GM23248 (cell line): Measurements from ENCODE around the gene SGCE. TPM values are rescaled to one million over a fixed set of nuclear protein-coding genes. Genes with fewer than 3 reads are reported as not detected.

Experiments
- DNase-seq: peaks from one replicate; pipeline ENCODE4 v3.0.0-alpha.2; 2015
- H2AFZ ChIP-seq: fragments of 200-600 bp; sonication (generic); 2 replicates; pipeline ENCODE4 v1.6.1; 2016; ENCODE audit warnings: antibody characterized with exemption
- H3F3A ChIP-seq: fragments of 200-600 bp; sonication (generic); 2 replicates; pipeline ENCODE4 v1.6.1; 2016; ENCODE audit warnings: mild to moderate bottlenecking, antibody characterized with exemption, mixed run types; ENCODE audit not compliant: insufficient read depth
- H3K27ac ChIP-seq: fragments of 200-600 bp; sonication (generic); 2 replicates; pipeline ENCODE4 v1.5.1; 2016; ENCODE audit warnings: mild to moderate bottlenecking
- H3K27me3 ChIP-seq: fragments of 200-600 bp; sonication (generic); replicated peaks from 2 replicates; pipeline ENCODE4 v1.6.1; 2016; ENCODE audit warnings: mild to moderate bottlenecking; ENCODE audit not compliant: insufficient read depth
- H3K36me3 ChIP-seq: fragments of 200-600 bp; sonication (generic); 2 replicates; pipeline ENCODE4 v1.6.1; 2016; ENCODE audit warnings: low read depth, mild to moderate bottlenecking
- H3K4me1 ChIP-seq: fragments of 200-600 bp; sonication (generic); 2 replicates; pipeline ENCODE4 v1.6.1; 2016; ENCODE audit warnings: mild to moderate bottlenecking; ENCODE audit not compliant: insufficient read depth
- H3K4me2 ChIP-seq: fragments of 200-600 bp; sonication (generic); one replicate; pipeline ENCODE4 v1.6.1; 2016; ENCODE audit warnings: mild to moderate bottlenecking; ENCODE audit not compliant: unreplicated experiment
- H3K4me3 ChIP-seq: fragments of 200-600 bp; sonication (generic); 2 replicates; pipeline ENCODE4 v1.5.1; 2016; ENCODE audit warnings: mild to moderate bottlenecking
- H3K79me2 ChIP-seq: fragments of 200-600 bp; sonication (generic); 2 replicates; pipeline ENCODE4 v1.6.1; 2016; ENCODE audit warnings: mild to moderate bottlenecking; ENCODE audit not compliant: insufficient read depth
- H3K9ac ChIP-seq: fragments of 200-600 bp; sonication (generic); 2 replicates; pipeline ENCODE4 v1.6.1; 2016; ENCODE audit warnings: mild to moderate bottlenecking
- H3K9me2 ChIP-seq: fragments of 200-600 bp; sonication (generic); 2 replicates; pipeline ENCODE4 v1.6.1; 2016; ENCODE audit warnings: mixed run types, mild to moderate bottlenecking, moderate library complexity; ENCODE audit not compliant: insufficient read depth
- H3K9me3 ChIP-seq: fragments of 200-600 bp; sonication (generic); one replicate; pipeline ENCODE4 v1.6.1; 2017; ENCODE audit warnings: low read depth
- H4K20me1 ChIP-seq: fragments of 200-600 bp; sonication (generic); 2 replicates; pipeline ENCODE4 v1.6.0; 2016; ENCODE audit not compliant: insufficient read depth
- EZH2 ChIP-seq: fragments of 200-600 bp; sonication (generic); IDR thresholded peaks from 2 replicates; pipeline ENCODE4 v1.6.1; 2018; ENCODE audit warnings: antibody characterized with exemption, mild to moderate bottlenecking; ENCODE audit not compliant: insufficient read depth, poor library complexity, severe bottlenecking
- EZH2phosphoT487 ChIP-seq: fragments of 200-600 bp; sonication (generic); IDR thresholded peaks from 2 replicates; pipeline ENCODE4 v1.6.1; 2018; ENCODE audit warnings: antibody characterized with exemption, moderate library complexity, mild to moderate bottlenecking, low read depth; ENCODE audit not compliant: insufficient read depth
- WGBS, 2 experiments: methylation state at CpG; one replicate each; pipeline ENCODE4 v1.1.6; 2015 to 2017; ENCODE audit warnings: low lambda C conversion rate in 2 of 2, low coverage in 1 of 2; ENCODE audit errors: missing lambda C conversion rate in 2 of 2; 5-methylcytosine and 5-hydroxymethylcytosine counted together
- in situ Hi-C: fragments of 300-500 bp; cut with MboI; formaldehyde crosslinking; loops from 2 replicates; pipeline ENCODE4 v1.15.0; 2020
- polyA plus RNA-seq: library from polyadenylated mRNA; unstranded; fragments of >200 nt; fragmentation: Nextera tagmentation; extraction: Ambion mirVana; gene quantifications from 2 replicates; pipeline ENCODE4 v1.2.1, GENCODE V29; 2016
- total RNA-seq: library from RNA; depleted of rRNA; stranded (reverse); fragments of >200 nt; shearing (Covaris generic); gene quantifications from 2 replicates; pipeline ENCODE4 v1.2.3, GENCODE V29; 2014

SGCE gene
- total and polyA plus RNA-seq, 2 experiments from 2014 or later = 71.4 to 120 TPM

GRCh38 chr7:94590526-94591162 lies 65.3 kb downstream of the SGCE start:
- Histone ChIP-seq H3K79me2 (no peaks in the 10 kb centered on the region), H2AFZ (no peak overlapping the region), H3K27me3 (no peaks in the 10 kb centered on the region), H3K4me3 (no peak overlapping the region), H3K9me3 (no peaks in the 10 kb centered on the region), H3K4me1 (no peaks in the 10 kb centered on the region), H3K9ac (no peak overlapping the region), H3K36me3 (no peaks in the 10 kb centered on the region), H3K27ac (no peak overlapping the region), H3F3A (no peaks in the 10 kb centered on the region), H3K4me2 (no peak overlapping the region), H4K20me1 (no peaks in the 10 kb centered on the region), H3K9me2 (no peaks in the 10 kb centered on the region; the same call in 1 of the 2 replicates)
- no peak for TF ChIP-seq EZH2
- TF ChIP-seq EZH2phosphoT487 = no peak
- no peak for DNase-seq
- 89 to 96% methylated on average over 4 of the region's 4 CpGs for WGBS, 2 experiments
- in situ Hi-C loops = no loop called here

DNA sequence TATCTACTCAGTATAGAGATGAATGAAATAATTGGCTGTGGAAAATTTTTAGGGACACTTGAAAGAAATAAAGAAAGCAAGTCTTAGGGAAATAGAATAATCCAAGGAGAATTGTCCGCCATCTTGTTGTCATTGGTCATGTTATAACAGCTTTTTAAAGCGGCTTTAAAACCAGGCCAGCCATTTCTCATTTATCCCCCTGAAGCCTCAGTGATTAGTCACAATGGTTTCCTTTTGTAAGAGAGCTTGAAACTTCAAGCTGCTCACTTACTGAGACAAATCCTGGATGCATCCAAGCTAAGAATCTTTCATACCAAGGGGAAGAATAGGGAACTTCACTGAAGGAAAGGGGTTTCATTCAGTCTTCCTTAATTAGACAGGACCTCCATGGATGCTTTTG lies 67.9 kb downstream of the SGCE start:
- Histone ChIP-seq H3K27me3 (no peaks in the 10 kb centered on the region), H3K9ac (no peak overlapping the region), H3F3A (no peaks in the 10 kb centered on the region), H4K20me1 (no peaks in the 10 kb centered on the region), H2AFZ (no peak overlapping the region), H3K79me2 (no peaks in the 10 kb centered on the region), H3K9me2 (no peaks in the 10 kb centered on the region; the same call in 1 of the 2 replicates), H3K9me3 (no peaks in the 10 kb centered on the region), H3K4me1 (no peaks in the 10 kb centered on the region), H3K27ac (no peak overlapping the region), H3K4me3 (no peak overlapping the region), H3K4me2 (no peak overlapping the region), H3K36me3 (no peaks in the 10 kb centered on the region)
- TF ChIP-seq EZH2 (no peak), EZH2phosphoT487 (no peak)
- in situ Hi-C loops = no loop called here
- no peak for DNase-seq
- WGBS, 2 experiments = 96 to 97% methylated on average over 2 of the region's 2 CpGs

DNA sequence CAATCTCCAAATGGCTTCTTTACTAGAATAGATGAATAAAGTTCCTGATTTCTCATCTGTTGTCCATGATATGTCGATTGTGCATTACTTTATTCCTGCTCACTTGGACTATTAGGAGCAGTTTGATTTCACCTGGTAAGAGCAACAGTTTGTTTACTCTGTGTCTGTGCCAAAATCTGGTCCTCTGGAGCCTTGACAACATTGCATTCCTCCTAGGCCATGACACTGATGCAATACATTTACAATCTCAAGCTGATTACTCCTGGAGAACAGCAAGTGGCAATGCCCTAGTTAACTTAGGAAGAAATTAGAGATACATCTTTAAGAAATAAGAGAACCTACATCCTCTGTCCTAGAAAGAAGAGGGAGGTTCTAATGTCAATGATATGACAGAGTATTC lies 71.8 kb downstream of the SGCE start:
- Histone ChIP-seq H3K27me3 (no peaks in the 10 kb centered on the region), H3K4me3 (no peak overlapping the region), H3K79me2 (no peaks in the 10 kb centered on the region), H3K4me1 (peaks cover 10% of the 10 kb centered on the region), H3F3A (peaks cover 7% of the 10 kb centered on the region; the same call in 1 of the 2 replicates), H3K9ac (no peak overlapping the region), H3K27ac (no peak overlapping the region), H2AFZ (no peak overlapping the region), H4K20me1 (no peaks in the 10 kb centered on the region), H3K36me3 (no peaks in the 10 kb centered on the region), H3K4me2 (no peak overlapping the region), H3K9me2 (peaks cover 3% of the 10 kb centered on the region; the same call in 1 of the 2 replicates), H3K9me3 (no peaks in the 10 kb centered on the region)
- TF ChIP-seq EZH2 (no peak), EZH2phosphoT487 (no peak)
- peak; percentile 6 for DNase-seq
- in situ Hi-C loops = no loop called here
- 97 to 100% methylated on average over 1 of the region's 1 CpG for WGBS, 2 experiments

- Histone ChIP-seq H3K79me2 (no peaks in the 10 kb centered on the region), H3K4me3 (no peak overlapping the region), H3K27ac (no peak overlapping the region), H2AFZ (no peak overlapping the region), H3K9ac (no peak overlapping the region), H3K4me2 (no peak overlapping the region), H3K9me3 (no peaks in the 10 kb centered on the region), H4K20me1 (no peaks in the 10 kb centered on the region), H3K27me3 (no peaks in the 10 kb centered on the region), H3K4me1 (peaks cover 10% of the 10 kb centered on the region), H3K9me2 (0 out of 2 replicates have a peak, but pooled peaks cover 3% of the 10 kb centered on the region), H3F3A (peaks cover 7% of the 10 kb centered on the region; the same call in 1 of the 2 replicates), H3K36me3 (no peaks in the 10 kb centered on the region)
- DNase-seq = peak; percentile 22
- TF ChIP-seq EZH2phosphoT487 (no peak), EZH2 (no peak)
- in situ Hi-C loops = no loop called here
- whole genome bisulfite sequencing, 2 experiments = 84 to 88% methylated on average over 1 of the region's 1 CpG
Observed at GRCh38 chr7:94580601-94581000, 75.3 kb downstream of the SGCE start.
